NOMO-1 treated with DMSO at 0.1 percent for 48 hours (cell line): ENCODE measurements around the gene BMP3.
"Not testable (repeated sequence)": the region's sequence is repeated elsewhere in the genome, so short reads cannot be mapped to it uniquely, and the experiment has no call there.

ENCODE experiments used
- DNase-seq: peaks from one replicate; lab custom pipeline; 2025; ENCODE audit not compliant: unreplicated experiment; lab: John Stamatoyannopoulos, UW

The BMP3 gene

DNA sequence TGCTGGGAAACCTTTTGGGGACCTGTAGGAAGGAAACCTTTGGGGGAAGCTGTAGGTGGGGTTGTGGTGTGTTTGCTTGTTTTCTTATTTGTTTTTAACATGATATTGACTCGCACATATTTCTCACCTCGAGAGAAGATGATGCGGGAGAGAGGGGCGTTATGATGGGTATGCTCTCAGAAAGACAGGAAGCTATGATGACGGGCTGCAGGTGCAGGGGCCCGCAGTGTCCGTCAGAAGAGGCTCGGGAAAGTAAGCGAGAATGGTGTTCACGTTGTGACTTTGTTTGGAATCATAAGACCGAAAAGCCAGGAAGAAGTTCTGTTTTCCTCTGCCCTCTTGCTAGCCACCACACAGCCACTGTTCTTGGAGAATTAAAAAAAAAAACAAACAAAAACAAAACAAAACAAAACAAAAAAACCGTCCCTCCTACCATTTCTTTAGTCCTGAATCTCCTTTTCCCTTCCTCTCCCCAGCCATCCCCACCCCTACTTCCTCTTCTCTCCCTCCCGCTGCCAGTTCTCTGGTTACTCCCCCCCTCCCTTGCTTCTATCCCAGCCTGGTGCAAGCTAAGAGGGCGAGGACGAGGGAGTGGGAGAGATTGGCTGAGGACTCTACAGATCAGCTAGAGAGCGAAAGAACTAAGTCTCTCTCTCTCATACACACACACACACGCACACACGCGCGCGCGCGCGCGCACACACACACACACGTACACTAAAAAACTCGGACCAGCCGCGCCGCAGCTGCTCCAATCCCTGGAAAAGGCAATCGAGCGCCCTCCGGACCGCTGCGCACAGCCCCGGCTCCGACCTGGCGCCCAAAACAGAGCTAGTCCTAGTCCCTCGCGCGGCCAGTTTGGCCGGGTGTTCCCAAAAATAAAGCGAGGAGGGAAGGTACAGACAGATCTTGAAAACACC, at the start of gene BMP3:
Gene BMP3, plus strand, starts transcription at position 648 of the 920 bp plus-strand sequence. CDS start 577 bp downstream, outside the sequence.
- no peak for DNase-seq

- no peak for DNase-seq
Measured at GRCh38 chr4:80986011-80986410, 44.5 kb upstream of the BMP3 start.

DNA sequence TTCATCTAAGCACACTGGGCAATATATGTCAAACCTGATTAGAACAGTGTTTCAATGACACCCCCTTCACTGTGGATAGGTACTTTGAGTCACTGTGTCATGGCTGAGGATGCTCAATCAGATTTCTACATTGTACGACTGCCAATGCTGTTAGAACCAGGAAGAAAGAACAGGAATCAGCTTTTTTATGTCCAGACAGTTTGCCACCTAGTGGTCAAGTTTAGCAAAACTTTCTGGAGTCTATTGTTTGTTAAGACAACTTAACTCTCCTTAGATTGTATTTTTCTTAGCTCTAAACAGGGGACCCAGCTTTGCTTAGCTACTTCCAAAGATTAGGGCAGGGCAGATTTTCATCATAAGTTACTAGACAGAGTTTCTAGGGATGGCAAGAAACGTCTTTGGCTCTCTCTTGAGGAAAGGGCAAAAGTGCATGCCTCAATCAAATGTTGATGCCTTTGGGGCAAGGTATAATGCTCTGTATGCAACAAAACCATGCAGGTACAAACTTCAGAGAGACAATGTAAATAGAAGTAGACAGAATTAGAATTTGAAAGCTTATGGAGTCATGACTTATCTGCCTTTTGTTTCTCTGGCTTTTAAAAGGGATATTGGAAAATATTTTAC, 40.5 kb upstream of the BMP3 start:
- peak; percentile 21 for DNase-seq

DNA sequence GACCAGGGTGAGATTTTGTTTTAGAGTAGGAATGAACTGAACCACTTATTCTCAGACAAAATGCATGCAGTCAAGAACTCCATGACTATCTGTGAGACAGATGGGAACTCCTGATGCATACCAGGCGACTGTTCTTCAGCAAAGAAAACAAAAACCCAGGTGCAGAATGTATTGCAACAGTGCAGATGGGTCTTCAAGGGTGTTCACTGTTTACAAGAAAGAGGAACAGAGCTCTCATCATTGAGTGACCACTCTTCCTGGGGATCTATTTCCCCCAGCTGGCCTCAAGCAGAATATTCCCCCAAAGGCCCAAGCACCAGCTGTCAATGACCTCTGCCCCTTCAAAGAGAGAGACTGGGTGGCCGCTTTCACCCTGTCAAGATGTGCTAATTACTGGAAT, 39.7 kb upstream of the BMP3 start:
- DNase-seq = no peak

DNA sequence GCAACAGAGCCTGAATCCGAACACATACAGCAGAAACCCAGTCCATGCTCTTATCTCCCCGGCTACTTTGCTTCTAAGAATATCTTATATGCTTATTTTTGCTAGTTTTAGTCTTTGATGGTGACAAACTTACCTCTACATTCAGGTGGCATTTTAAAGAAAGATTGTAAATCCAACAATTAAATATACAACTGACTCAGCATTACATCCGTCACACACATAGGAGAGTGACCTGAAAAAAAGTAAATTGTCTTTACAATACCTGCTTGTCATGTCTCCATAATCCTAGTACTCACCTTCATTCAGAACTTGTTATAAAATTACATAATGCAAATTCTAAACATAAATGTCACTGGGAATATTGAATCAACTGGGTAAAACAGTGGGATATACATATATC, 30.6 kb upstream of the BMP3 start:
- DNase-seq = no peak

- DNase-seq = no peak
Measured at GRCh38 chr4:81003597-81004111, 26.9 kb upstream of the BMP3 start.

DNA sequence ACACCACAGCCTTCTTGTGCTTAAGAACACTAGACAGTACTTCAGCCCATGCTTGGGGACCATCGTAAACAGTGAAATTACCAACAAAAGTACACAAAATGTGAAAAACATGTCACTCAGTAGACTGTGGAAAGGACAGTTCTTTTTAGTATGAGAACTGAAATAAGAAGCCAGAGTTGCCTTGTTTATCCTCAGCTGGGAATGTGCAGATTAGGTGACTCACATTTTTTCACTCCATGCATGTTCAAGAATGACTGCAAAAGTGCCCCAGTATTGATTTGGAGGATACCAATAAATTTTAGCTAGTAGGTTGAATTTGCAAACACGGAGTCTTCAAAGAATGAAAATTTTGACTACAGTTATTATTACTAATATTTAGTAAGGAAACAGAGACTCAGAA, 23.1 kb upstream of the BMP3 start:
- DNase-seq = no peak

- not testable (repeated sequence) for DNase-seq
Measured at GRCh38 chr4:81016566-81016965, 13.9 kb upstream of the BMP3 start.

DNA sequence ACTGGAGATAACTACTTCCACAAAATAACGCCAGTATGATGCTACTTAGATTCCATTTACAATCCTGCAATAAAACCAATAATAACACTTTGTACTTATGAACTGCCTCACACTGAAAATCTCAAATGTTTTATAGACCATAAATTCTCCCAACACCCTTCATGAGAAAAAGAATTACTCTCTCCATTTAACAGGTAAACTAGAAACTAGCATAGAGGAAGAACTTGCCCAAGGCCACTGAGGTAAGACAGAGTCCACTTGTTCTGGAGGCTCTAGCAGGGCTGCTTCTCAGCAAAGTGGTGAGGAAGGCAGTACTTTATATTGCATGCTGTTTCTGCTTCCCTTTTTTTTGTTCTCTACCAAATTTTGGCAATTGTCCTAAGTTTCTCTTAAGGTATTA, 11.5 kb upstream of the BMP3 start:
- DNase-seq = no peak

DNA sequence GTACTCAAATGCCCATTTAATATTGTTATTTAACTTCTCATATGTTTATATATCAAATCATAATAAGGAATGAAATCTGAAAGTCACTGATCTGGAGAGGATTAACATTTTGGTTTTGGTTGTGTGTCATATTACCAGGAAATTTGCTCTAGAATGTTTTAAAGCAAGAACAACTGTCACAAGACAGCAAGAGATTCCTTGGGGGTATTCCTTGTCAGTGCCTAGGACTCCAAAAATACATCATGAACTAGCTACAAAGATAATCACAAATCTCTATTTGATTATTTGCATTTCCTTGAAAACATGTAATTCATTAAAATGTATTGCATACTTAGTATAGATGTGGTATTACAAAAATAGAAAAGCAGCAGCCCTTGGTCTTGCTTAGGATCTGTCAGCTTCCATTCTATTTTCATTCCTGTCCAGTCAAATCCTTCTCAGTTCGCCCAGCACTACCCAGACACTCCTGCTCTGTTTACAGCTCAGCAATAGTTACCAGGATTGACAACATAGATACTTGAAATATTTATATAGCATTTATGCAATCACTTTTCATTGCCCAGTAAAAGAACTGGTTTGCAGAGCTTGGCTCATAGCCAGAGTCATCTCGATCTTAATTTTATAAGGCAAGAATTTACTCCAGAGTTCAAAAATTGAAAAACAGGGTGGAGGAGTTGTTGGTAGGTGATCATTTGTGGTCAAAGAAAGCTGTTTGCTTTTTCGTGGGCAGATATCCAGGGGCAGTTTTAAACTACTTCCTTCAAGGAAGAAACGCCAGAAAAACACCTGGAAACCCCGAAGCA, 9.2 kb upstream of the BMP3 start:
- no peak for DNase-seq

- DNase-seq = no peak
Measured at GRCh38 chr4:81021981-81022380, 8.5 kb upstream of the BMP3 start.

DNA sequence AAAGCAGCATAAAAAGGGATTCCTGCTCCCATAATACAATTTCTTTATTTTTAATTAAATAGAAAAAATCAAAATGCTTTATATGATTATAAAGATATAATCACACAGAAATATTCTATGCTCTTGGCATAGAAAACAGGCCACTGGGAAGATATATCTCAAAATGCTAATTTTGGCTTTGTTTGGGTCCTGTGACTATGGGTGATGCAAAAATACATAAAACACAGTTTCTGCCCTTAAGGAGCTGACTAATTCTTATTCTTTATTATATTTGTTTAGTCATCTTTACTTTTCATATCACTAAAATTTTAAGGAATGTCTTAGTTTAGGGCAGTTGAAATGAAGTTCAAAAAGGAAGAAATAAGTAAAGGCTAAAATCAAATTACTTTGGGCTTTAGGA, 7.0 kb upstream of the BMP3 start:
- DNase-seq = no peak

DNA sequence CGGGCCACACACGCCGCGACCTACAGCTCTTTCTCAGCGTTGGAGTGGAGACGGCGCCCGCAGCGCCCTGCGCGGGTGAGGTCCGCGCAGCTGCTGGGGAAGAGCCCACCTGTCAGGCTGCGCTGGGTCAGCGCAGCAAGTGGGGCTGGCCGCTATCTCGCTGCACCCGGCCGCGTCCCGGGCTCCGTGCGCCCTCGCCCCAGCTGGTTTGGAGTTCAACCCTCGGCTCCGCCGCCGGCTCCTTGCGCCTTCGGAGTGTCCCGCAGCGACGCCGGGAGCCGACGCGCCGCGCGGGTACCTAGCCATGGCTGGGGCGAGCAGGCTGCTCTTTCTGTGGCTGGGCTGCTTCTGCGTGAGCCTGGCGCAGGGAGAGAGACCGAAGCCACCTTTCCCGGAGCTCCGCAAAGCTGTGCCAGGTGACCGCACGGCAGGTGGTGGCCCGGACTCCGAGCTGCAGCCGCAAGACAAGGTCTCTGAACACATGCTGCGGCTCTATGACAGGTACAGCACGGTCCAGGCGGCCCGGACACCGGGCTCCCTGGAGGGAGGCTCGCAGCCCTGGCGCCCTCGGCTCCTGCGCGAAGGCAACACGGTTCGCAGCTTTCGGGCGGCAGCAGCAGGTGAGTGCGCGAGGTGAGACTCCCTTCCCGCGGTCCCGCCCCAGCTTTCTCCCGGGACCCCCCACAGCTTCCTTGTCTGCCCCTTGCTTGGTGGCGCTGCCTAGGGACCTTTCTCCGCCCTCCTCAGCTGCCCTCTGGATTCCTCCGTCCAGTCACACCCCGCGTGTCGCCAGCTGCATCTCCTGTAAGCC, 678 bp downstream of the BMP3 start:
- DNase-seq = no peak

DNA sequence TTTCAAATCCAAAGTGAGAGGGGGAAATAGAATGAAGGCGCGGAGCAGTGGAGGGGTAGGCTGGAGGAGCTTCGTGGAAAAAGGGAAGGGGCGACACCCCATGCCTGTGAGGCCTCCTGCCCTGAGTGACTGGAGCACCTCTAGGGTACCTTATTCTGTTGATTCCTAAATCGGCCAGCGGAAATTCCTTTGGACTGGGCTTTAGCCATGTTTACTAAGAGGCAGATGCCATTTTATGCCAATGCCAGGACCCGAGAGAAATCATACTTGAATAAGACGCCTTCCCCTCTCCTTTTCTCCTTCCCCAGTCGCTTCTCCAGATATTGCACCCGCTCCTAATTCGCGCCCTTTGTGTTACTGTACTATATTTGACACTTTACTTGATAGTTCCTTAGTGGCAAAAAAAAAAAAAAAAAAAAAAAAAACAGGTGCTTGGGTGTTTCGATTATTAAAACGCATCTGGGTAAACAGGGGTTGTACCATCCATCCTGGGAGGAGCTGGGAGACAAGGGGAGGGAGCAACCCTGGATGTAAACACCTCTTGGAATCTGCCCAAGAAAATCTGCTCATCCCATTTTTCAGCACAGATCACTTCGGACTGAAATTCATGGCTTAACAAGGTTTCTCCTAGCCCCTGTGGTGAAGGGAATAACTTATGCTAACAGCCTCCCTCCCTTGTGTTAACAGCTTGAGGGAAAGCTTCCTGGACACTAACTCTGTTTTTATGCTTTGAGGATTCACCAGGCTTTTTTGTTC, 1.5 kb downstream of the BMP3 start:
- no peak for DNase-seq

DNA sequence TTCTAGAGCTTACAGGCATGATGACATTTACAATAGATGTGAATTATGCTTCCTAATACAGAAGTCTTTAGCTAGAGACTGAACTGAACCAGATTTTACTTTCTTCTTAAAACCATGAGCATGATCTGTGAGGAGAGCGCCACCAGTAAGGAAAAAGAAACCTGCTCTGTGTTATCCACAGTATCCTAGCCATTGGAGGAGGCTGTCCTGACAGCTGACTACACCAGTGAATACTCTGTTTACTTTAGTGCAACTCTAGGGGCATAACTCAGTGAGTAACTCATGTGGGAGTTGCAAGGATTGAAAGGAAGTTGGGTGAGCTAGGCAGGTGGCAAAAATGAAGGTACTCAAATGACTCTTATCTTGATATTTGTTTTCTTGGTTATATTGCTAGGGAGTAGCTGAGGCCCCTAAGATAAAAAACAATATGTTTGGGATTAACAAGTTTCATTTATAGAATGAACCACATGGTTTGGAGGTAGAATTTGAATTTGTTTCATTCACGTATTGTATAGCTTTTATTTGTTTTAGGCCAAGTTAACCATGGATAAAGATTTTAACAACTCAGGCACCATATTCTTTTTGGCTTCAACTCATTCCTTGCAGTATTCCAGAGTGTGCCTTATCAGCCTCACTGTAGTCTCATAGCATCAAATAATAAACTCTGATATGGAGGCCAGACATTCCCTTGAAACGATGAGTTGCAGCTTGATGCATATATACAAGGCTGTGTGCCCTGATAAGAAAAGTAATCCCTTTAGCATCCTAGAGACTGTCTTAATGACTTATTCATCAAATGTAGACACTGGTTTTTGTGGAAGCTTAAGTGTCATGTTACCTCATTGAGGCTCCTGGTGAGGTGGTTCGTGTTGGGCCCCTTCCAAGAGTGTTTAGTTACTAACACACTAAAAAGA, 2.5 kb downstream of the BMP3 start:
- DNase-seq = no peak

- no peak for DNase-seq
Measured at GRCh38 chr4:81038636-81039350, 8.3 kb downstream of the BMP3 start.

DNA sequence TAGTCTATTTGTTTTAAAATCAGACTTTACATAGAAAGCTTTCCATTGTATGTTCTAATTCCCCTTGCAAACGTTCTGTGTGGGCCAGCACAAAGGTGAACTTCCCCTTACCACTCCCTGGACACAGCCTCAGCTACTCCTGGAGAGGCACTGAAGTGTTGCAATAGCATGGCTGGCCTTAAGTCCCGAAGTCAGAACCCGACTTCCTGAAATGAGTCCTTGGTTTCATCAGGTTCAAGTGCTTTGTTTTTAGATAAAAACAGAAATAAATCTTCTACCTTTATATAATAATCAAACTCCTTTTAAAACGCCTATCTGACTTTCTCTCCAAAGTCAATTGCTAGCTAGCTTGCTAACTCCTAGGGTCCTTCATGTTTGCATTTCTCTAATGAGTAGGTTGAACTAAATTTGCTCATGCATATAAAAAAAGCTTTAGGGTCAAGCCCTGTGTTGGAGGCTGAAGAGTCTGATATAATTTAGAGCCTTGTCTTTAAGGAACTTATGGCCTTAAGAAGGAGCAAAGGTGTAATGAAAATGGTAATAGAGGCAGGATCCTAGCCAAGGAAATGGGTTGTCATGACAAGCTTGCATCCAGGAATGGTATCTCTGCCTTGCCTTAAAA, 9.0 kb downstream of the BMP3 start:
- DNase-seq = no peak
